Measurements from ENCODE around the gene SST. TPM values are rescaled to one million over a fixed set of nuclear protein-coding genes. Genes with fewer than 3 reads are reported as not detected.

Gene SST
- total and polyA plus RNA-seq, 2 of the 13 experiments (the other 11 are each of a cell fraction or from before 2014, with no cell fraction given) = not detected

- TF ChIP-seq THAP9 (CRISPR knock-in tag; IDR thresholded peaks at IDR 0.05; ENCODE audit: borderline replicate concordance) = peak; percentile 63; the same call in 1 of the 2 replicates
- peak in 1 of 2 experiments; percentile 99; a peak in 2 of 4 replicates for TF ChIP-seq KLF16 (CRISPR knock-in tag; IDR thresholded peaks at IDR 0.05)
- TF ChIP-seq SRF (IDR thresholded peaks at IDR 0.05; ENCODE audit: low read depth, low read length) = no peak
- TF ChIP-seq ZNF230 (CRISPR knock-in tag; IDR thresholded peaks at IDR 0.05) = peak; percentile 84; the same call in 1 of the 2 replicates
- peak; percentile 96 for TF ChIP-seq ZNF75D (CRISPR knock-in tag; IDR thresholded peaks at IDR 0.05; ENCODE audit: borderline replicate concordance)
- TF ChIP-seq XBP1 (CRISPR knock-in tag; IDR thresholded peaks at IDR 0.05) = peak; percentile 98
- TF ChIP-seq RBM39 (IDR thresholded peaks at IDR 0.05; ENCODE audit: low read depth, low read length, poor library complexity, severe bottlenecking) = no peak
- TF ChIP-seq ARNT (IDR thresholded peaks at IDR 0.05) = no peak
- 0 out of 2 replicates have a peak, but pooled peaks have one; percentile 49 for TF ChIP-seq ZBTB4 (CRISPR knock-in tag; IDR thresholded peaks at IDR 0.05; ENCODE audit: borderline replicate concordance)
- TF ChIP-seq YEATS4 (CRISPR knock-in tag; IDR thresholded peaks at IDR 0.05; ENCODE audit: borderline replicate concordance) = peak; percentile 57; the same call in 1 of the 2 replicates
- peak; percentile 96 for TF ChIP-seq MTERF4 (CRISPR knock-in tag; IDR thresholded peaks at IDR 0.05)
- peak; percentile 99 for TF ChIP-seq ZNF138 (CRISPR knock-in tag; IDR thresholded peaks at IDR 0.05; ENCODE audit: low read depth)
- TF ChIP-seq MED8 (CRISPR knock-in tag; IDR thresholded peaks at IDR 0.05; ENCODE audit: insufficient replicate concordance) = no peak
- peak; percentile 86 for TF ChIP-seq ZNF274 (CRISPR knock-in tag; IDR thresholded peaks at IDR 0.05)
- peak; percentile 81; the same call in 1 of the 2 replicates for TF ChIP-seq ZBTB42 (CRISPR knock-in tag; IDR thresholded peaks at IDR 0.05)
- TF ChIP-seq ZXDC (CRISPR knock-in tag; IDR thresholded peaks at IDR 0.05) = peak; percentile 94
- TF ChIP-seq ZNF598 (CRISPR knock-in tag; IDR thresholded peaks at IDR 0.05; ENCODE audit: borderline replicate concordance) = 0 out of 2 replicates have a peak, but pooled peaks have one; percentile 58
These were observed at the start of gene SST (continued) for GRCh38 chr3:187669675-187670504.

Measured in HepG2 (cell line).